NCI-H1930 (cell line): ENCODE measurements around the gene ZRANB1.

Experiments used
- DNase-seq, 2 experiments: peaks; one replicate each; lab custom pipeline; 2025; lab: John Stamatoyannopoulos, UW

ZRANB1 gene

DNA sequence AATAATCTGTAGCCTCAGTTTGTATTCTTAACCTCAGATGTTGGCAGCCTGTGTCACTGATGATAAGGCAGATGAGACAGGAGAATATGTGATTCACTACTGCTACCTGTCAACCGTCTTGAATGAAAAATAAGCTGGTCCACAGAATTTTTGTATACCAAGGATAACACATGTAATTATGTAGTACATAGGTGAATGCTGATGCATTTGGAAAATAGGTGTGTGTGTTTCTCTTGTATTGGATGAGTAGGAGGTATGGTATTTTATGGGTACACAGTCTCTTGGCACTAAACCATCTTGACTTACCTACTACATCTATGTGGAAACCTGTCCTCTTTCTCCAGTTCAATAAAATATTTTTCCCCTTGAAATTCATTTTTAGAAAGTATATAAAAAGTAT is 20.7 kb upstream of the ZRANB1 start:
- no peak for DNase-seq

- no peak for DNase-seq
These were observed 18.2 kb upstream of the ZRANB1 start for GRCh38 chr10:124923684-124924083.

- no peak for DNase-seq
These were observed 15.4 kb upstream of the ZRANB1 start for GRCh38 chr10:124926548-124926947.

GRCh38 chr10:124928087-124928486 is 13.8 kb upstream of the ZRANB1 start:
- DNase-seq = no peak

DNA sequence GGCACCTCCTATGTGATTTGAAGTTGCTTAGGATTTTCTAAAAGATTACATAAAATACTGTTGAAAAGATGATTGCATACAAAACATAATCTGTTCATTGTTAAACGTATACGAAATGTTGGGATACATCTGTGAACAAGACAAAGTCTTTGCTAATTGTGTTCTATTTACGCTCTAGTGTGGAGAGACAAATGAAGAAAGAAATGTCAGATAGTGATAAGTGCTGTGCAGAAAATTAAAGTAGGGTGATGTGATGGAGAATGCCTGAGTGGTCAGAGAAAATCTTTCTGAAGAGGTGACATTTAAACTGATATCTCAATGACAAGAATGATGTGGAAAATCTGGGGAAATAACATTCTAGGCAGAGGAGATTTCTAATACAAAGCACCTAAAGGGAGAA is 13.4 kb upstream of the ZRANB1 start:
- DNase-seq = no peak

DNA sequence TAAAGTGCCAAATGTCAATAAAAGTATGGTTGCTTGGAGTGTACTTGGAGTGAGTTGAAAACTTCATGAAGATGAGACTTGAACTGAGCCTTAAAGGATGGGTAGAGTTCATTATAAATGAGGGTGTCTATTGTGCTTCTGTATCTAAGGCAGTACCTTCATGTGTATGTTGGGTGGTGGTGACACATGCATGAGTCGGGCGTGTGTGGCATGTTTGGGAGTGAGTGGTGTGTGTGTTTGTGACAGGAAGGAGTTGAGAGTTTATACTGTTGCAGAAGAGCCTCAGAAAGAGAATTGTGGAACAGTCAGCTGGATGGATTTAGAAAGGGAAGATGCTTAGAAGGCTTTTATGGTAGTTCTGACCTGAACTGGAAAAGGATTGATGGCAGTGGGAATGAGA is 6.0 kb upstream of the ZRANB1 start:
- DNase-seq = no peak

GRCh38 chr10:124936813-124937212 is 5.1 kb upstream of the ZRANB1 start:
- DNase-seq = no peak

- no peak for DNase-seq
These were observed 2.6 kb upstream of the ZRANB1 start for GRCh38 chr10:124939290-124939689.

- no peak for DNase-seq
These were observed 620 bp downstream of the ZRANB1 start for GRCh38 chr10:124942317-124943169.

DNA sequence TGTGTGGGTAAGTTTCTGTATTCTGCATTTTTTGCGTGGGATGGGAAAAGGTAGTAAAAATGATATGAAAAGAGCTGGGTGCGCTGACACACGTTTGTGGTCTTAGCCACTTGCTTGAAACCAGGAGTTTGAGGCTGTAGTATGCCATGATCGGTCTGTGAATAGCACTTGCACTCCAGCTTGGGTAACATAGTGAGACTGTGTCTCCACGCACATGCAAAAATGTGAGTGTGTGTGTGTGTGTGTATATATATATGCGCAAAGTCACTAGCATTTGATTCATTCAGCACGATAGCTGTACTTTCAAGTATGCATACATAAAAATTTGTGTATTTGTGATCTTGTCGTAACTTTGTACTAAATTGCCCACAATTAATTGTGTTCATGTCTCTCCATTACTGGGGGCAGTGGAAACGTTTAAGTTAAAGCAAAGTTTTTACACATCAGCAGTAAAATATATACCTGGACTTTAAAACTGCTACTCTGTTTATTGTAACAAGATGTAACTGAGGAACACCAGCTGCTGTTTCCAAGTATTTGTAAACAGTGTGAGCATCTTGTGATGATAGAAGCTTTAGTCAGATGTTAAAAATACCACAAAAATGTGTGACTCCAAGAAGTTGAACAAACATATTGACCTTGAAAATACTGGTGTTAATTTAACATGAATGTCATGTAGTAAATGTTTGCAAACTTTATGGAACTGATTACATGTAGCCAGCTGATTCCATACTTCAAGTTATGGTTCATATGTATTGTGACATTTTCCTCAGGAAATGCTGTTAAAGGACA is 1.6 kb downstream of the ZRANB1 start:
- DNase-seq = no peak

GRCh38 chr10:124944982-124945381 is 3.1 kb downstream of the ZRANB1 start:
- no peak for DNase-seq

DNA sequence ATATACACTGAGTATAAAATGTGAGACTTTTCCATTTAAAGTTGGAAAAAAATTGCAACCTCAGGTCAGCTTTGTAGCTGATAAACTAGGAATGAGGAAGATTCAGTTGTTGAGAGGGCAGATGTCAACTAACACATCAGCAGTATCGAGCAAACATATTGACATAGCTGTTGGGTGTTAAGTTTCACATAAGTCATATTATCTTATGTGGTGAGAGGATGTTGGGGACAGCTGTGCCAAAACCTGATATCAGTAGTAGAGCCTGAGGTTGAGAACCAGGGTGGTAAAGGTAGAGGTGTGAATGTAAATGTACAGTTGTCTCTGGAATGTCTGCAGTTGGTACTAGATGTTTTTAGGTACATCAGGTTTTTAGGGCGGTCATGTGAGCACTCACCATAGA is 5.0 kb downstream of the ZRANB1 start:
- DNase-seq = peak in 1 of 2 experiments; percentile 5

- no peak for DNase-seq
These were observed 7.6 kb downstream of the ZRANB1 start for GRCh38 chr10:124949543-124949942.

- no peak for DNase-seq
These were observed 10.2 kb downstream of the ZRANB1 start for GRCh38 chr10:124952123-124952522.

DNA sequence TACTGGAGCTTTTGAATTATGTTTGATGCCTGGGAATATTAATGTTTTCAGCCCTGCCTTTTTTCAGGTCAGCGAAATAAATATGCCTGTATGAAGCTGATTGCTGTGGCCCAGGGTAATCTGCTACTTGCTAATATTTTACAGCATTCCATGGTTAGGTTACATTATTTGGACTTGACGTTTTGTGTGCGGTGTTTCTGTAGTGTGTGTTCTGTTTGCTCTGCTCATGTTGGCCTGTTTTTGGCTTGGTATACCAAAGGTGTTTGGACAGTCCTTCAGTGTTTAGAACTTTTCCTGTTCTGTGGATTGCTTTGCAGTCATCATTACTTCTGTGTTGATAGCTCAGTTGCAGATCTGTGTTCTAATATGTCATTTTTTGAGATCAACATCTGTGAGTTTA is 11.5 kb downstream of the ZRANB1 start:
- DNase-seq = no peak

DNA sequence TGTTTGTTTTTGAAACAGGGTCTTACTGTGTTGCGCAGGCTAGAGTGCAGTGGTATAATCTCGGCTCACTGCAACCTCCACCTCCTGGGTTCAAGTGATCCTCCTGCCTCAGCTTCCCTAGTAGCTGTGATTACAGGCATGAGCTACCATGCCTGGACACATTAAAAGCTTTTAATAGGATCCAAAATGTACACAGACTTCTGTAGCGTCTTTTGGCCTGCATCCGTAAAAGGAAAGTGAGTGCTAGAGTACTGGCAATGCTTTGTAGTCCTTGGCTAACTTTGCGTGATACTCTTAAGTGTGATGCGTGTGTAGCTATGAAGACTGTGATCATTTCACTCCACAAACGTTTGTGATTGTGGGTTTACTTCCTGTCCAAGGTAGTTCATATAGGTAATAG is 13.3 kb downstream of the ZRANB1 start:
- DNase-seq = no peak

GRCh38 chr10:124955868-124956267 is 13.9 kb downstream of the ZRANB1 start:
- no peak for DNase-seq

- no peak for DNase-seq
These were observed 14.8 kb downstream of the ZRANB1 start for GRCh38 chr10:124956764-124957163.

GRCh38 chr10:124957404-124957947 is 15.6 kb downstream of the ZRANB1 start:
- DNase-seq = no peak

- DNase-seq = no peak
These were observed 17.6 kb downstream of the ZRANB1 start for GRCh38 chr10:124959564-124959963.

DNA sequence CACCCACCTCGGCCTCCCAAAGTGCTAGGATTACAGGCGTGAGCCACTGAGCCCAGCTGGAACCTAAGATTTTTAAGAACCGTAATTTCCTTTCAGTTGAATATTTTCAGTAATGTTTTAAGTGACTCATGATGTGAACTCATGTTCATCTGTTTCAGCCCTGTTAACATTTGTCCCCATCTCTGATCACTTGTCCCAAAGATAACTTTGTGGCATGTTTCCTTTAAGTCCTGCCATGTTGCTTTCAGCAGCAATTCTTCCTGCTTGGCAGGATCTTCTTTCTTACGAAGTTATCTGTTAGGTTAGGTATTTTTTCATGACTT is 19.3 kb downstream of the ZRANB1 start:
- no peak for DNase-seq

- no peak for DNase-seq
These were observed 20.5 kb downstream of the ZRANB1 start for GRCh38 chr10:124962421-124962820.
